CD14-positive monocyte (primary cell): ENCODE measurements around the gene RABAC1. TPM values are rescaled to one million over a fixed set of nuclear protein-coding genes. Genes with fewer than 3 reads are reported as not detected.

Experiments
- DNase-seq, 3 donors: peaks; one replicate each; pipeline ENCODE4 v3.0.0-alpha.2; 2011 to 2022
- H2AFZ ChIP-seq: 2 replicates; pipeline ENCODE4 v1.6.0; 2012; ENCODE audit warnings: mild to moderate bottlenecking, low read depth, low read length, inconsistent platforms; ENCODE audit not compliant: insufficient read depth, poor library complexity, severe bottlenecking
- H3K27ac ChIP-seq, 2 donors: 1 replicate in 1 of 2; 2 replicates in 1 of 2; pipeline ENCODE4 v1.5.1; 2012 to 2013; ENCODE audit warnings: low read length in 2 of 2, control low read depth in 1 of 2, inconsistent platforms in 1 of 2, low read depth in 1 of 2, mild to moderate bottlenecking in 1 of 2
- H3K27me3 ChIP-seq, 2 donors: one replicate each; pipeline versions ENCODE4 v1.6.0 to v1.6.1; 2011 to 2013; ENCODE audit warnings: low read length in 2 of 2; ENCODE audit not compliant: control insufficient read depth in 2 of 2, insufficient read depth in 2 of 2
- H3K36me3 ChIP-seq, 2 donors: replicated peaks in 1 of 2; 1 replicate in 1 of 2; 2 replicates in 1 of 2; pipeline versions ENCODE4 v1.5.1 to v1.6.1; 2012 to 2013; ENCODE audit warnings: low read length in 2 of 2, control low read depth in 1 of 2, inconsistent platforms in 1 of 2, mild to moderate bottlenecking in 1 of 2; ENCODE audit not compliant: insufficient read depth in 2 of 2, control insufficient read depth in 1 of 2
- H3K4me1 ChIP-seq, 2 donors: 1 replicate in 1 of 2; 2 replicates in 1 of 2; pipeline versions ENCODE4 v1.5.1 to v1.6.1; 2012 to 2013; ENCODE audit warnings: low read length in 2 of 2, control low read depth in 1 of 2, inconsistent platforms in 1 of 2, mild to moderate bottlenecking in 1 of 2, moderate library complexity in 1 of 2; ENCODE audit not compliant: insufficient read depth in 2 of 2, control insufficient read depth in 1 of 2
- H3K4me2 ChIP-seq: replicated peaks from 2 replicates; pipeline ENCODE3; 2012; ENCODE audit warnings: low read length, moderate library complexity, mild to moderate bottlenecking; ENCODE audit not compliant: poor library complexity, severe bottlenecking; ENCODE audit errors: extremely low read depth
- H3K4me3 ChIP-seq, 3 experiments: fragments of 200-600 bp in 1 of 3; sonication (generic) in 1 of 3; replicated peaks in 1 of 3; 1 replicate in 2 of 3; 2 replicates in 1 of 3; pipeline ENCODE4 v1.5.1; 2011 to 2013; ENCODE audit warnings: low read length in 3 of 3, mild to moderate bottlenecking in 3 of 3, control low read depth in 2 of 3, low read depth in 2 of 3, inconsistent platforms in 1 of 3, moderate library complexity in 1 of 3
- H3K79me2 ChIP-seq: 2 replicates; pipeline ENCODE4 v1.6.0; 2012; ENCODE audit warnings: mild to moderate bottlenecking, control low read depth, inconsistent platforms, low read length, moderate library complexity; ENCODE audit not compliant: insufficient read depth
- H3K9ac ChIP-seq: 2 replicates; pipeline ENCODE4 v1.6.0; 2017; ENCODE audit warnings: low read length, mild to moderate bottlenecking; ENCODE audit not compliant: insufficient read depth, poor library complexity, severe bottlenecking
- H3K9me3 ChIP-seq, 2 donors: replicated peaks in 1 of 2; 1 replicate in 1 of 2; 2 replicates in 1 of 2; pipeline versions ENCODE4 v1.5.1 to v1.6.1; 2012 to 2013; ENCODE audit warnings: low read length in 2 of 2, control low read depth in 1 of 2; ENCODE audit not compliant: control insufficient read depth in 1 of 2, insufficient read depth in 1 of 2
- H4K20me1 ChIP-seq: 2 replicates; pipeline ENCODE4 v1.6.0; 2012; ENCODE audit warnings: mild to moderate bottlenecking, low read length, control low read depth, moderate library complexity; ENCODE audit not compliant: insufficient read depth
- H3K27ac Mint-ChIP-seq, 7 donors: one replicate each; pipeline ENCODE4 v1.8.0; 2020; ENCODE audit warnings: mild to moderate bottlenecking in 7 of 7, mixed read lengths in 7 of 7, moderate library complexity in 6 of 7, inconsistent platforms in 2 of 7
- H3K27me3 Mint-ChIP-seq, 3 donors: one replicate each; pipeline ENCODE4 v1.8.0; 2021 to 2022; ENCODE audit warnings: low read depth in 3 of 3, mild to moderate bottlenecking in 3 of 3, mixed read lengths in 3 of 3, moderate library complexity in 3 of 3, inconsistent platforms in 1 of 3
- H3K36me3 Mint-ChIP-seq, 2 donors: one replicate each; pipeline ENCODE4 v1.8.0; 2020; ENCODE audit warnings: mixed read lengths in 2 of 2, inconsistent platforms in 1 of 2, mild to moderate bottlenecking in 1 of 2
- H3K4me1 Mint-ChIP-seq: one replicate; pipeline ENCODE4 v1.8.0; 2020; ENCODE audit warnings: mild to moderate bottlenecking, mixed read lengths
- H3K4me3 Mint-ChIP-seq, 2 donors: one replicate each; pipeline ENCODE4 v1.8.0; 2020; ENCODE audit warnings: mild to moderate bottlenecking in 2 of 2, mixed read lengths in 2 of 2, moderate library complexity in 1 of 2
- H3K9me3 Mint-ChIP-seq, 7 donors: one replicate each; pipeline ENCODE4 v1.8.0; 2020 to 2022; ENCODE audit warnings: mixed read lengths in 7 of 7, mild to moderate bottlenecking in 6 of 7, moderate library complexity in 6 of 7, inconsistent platforms in 2 of 7
- CTCF ChIP-seq: fragments of 200-600 bp; IDR thresholded peaks from one replicate; pipeline ENCODE4 v1.8.0; 2022; ENCODE audit warnings: antibody characterized with exemption, mild to moderate bottlenecking
- WGBS: methylation state at CpG from one replicate; pipeline ENCODE4 v1.1.5; 2013; ENCODE audit warnings: missing lambda C conversion rate; ENCODE audit not compliant: insufficient coverage; 5-methylcytosine and 5-hydroxymethylcytosine counted together
- intact Hi-C, 2 donors: fragments of 100-400 bp; cut with micrococcal nuclease; formaldehyde crosslinking; loops; one replicate each; pipeline versions ENCODE4 v1.15.0 to v1.15.1; 2023
- polyA plus RNA-seq, 3 donors: library from polyadenylated mRNA; depleted of rRNA in 1 of 3; unstranded in 2 of 3; stranded (reverse) in 1 of 3; fragments of 300-500 nt in 2 of 3; fragments of >200 nt in 1 of 3; fragmentation: Illumina TruSeq in 2 of 3; gene quantifications; 1 replicate in 2 of 3; 2 replicates in 1 of 3; pipeline ENCODE4 v1.2.3, GENCODE V29; 2012 to 2021

RABAC1 gene
- polyA plus RNA-seq, 3 donors, result 126 to 234 (median 202) TPM

DNA sequence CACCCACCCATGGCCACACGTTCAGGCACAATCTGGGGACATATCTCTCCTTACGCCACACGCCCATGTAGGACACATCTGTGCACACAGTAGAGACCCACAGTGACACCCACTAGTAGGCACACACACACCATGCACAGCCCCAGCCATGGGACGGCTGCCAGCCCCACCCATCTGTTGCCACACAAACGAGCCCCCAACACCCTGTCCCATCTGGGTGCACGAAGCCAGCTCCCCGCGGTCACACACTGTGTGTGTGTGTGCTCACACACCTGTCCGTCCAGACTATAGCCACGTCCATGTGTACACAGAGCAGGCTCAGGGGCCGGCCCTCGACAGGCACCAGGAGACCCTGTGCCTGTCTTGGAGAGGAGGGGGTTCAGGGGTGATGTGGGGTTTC lies 41.4 kb downstream of the RABAC1 start:
- Histone ChIP-seq H3K4me2 (no peak overlapping the region), H3K27ac (no peak overlapping the region), H3K36me3 (no peaks in the 10 kb centered on the region), H3K4me1 (no peaks in the 10 kb centered on the region), H4K20me1 (peaks cover 5% of the 10 kb centered on the region), H3K27me3 (peaks cover 36 to 73% of the 10 kb centered on the region in 2 donors), H3K9ac (no peak overlapping the region), H3K4me3 (no peak overlapping the region), H2AFZ (no peak overlapping the region), H3K79me2 (no peaks in the 10 kb centered on the region), H3K9me3 (peaks cover 0 to 11% of the 10 kb centered on the region in 2 donors)
- intact Hi-C loops, result no loop called here
- DNase-seq, result no peak
- Mint-ChIP-seq H3K36me3 (peaks cover 0 to 9% of the 10 kb centered on the region in 2 donors), H3K27me3 (peaks cover 0 to 36% (median 24%) of the 10 kb centered on the region in 3 donors), H3K27ac (no peak overlapping the region), H3K4me3 (no peak overlapping the region), H3K4me1 (peaks cover 8% of the 10 kb centered on the region), H3K9me3 (peaks cover 0 to 10% (median 6%) of the 10 kb centered on the region in 7 donors)
- no peak for TF ChIP-seq CTCF
- WGBS, result 70% methylated on average over 4 of the region's 12 CpGs

GRCh38 chr19:41915776-41916414 lies 43.2 kb downstream of the RABAC1 start:
- H3K9ac ChIP-seq, result no peak overlapping the region
- peaks cover 9% of the 10 kb centered on the region for H3K4me1 Mint-ChIP-seq
- peaks cover 0 to 36% (median 35%) of the 10 kb centered on the region in 3 donors for H3K27me3 Mint-ChIP-seq
- H4K20me1 ChIP-seq, result peaks cover 20% of the 10 kb centered on the region
- peaks cover 29 to 73% of the 10 kb centered on the region in 2 donors for H3K27me3 ChIP-seq
- no peaks in the 10 kb centered on the region for H3K4me1 ChIP-seq
- no peak for TF ChIP-seq CTCF
- H3K36me3 ChIP-seq, result no peaks in the 10 kb centered on the region
- no peak overlapping the region for H3K4me3 Mint-ChIP-seq
- 30% methylated on average over 19 of the region's 27 CpGs for WGBS
- intact Hi-C loops, result no loop called here
- H3K4me3 ChIP-seq, result no peak overlapping the region
- no peak overlapping the region for H2AFZ ChIP-seq
- no peak overlapping the region for H3K27ac Mint-ChIP-seq
- peaks cover 0 to 2% of the 10 kb centered on the region in 2 donors for H3K36me3 Mint-ChIP-seq
- peaks cover 0 to 16% of the 10 kb centered on the region in 2 donors for H3K9me3 ChIP-seq
- no peak overlapping the region for H3K27ac ChIP-seq
- H3K4me2 ChIP-seq, result no peak overlapping the region
- H3K79me2 ChIP-seq, result no peaks in the 10 kb centered on the region
- H3K9me3 Mint-ChIP-seq, result peaks cover 0 to 8% (median 3%) of the 10 kb centered on the region in 7 donors
- no peak for DNase-seq
